ENCODE data around the gene ADORA2B. TPM values are rescaled to one million over a fixed set of nuclear protein-coding genes. Genes with fewer than 3 reads are reported as not detected.
A peak's percentile ranks its signal among the peaks of the same experiment; 100 is the strongest.
"Not testable (repeated sequence)": the region's sequence is repeated elsewhere in the genome, so short reads cannot be mapped to it uniquely, and the experiment has no call there.

ADORA2B gene
- total RNA-seq, 1 donor from 2014 or later, result 0.72 TPM

DNA sequence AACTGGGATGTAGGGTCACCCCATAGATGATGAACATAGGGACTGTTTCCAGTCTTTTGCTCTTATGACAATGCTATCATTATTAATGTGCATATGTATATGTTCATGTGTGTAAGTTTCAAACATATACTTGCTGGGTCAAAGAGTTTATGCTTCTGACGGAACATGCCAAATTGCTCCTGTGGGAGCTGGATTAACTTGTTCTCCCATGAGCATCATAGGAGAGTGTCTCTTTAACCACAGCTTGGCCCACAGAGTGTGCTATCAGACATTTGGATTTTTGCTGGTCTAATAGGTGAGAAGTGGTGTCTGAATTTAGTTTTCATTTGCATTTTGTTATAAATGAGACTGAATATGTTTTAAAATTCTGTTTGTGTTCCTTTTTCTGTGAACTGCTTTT is 22.3 kb upstream of the ADORA2B start:
- no peak for DNase-seq (ENCODE audit: low spot score)

DNA sequence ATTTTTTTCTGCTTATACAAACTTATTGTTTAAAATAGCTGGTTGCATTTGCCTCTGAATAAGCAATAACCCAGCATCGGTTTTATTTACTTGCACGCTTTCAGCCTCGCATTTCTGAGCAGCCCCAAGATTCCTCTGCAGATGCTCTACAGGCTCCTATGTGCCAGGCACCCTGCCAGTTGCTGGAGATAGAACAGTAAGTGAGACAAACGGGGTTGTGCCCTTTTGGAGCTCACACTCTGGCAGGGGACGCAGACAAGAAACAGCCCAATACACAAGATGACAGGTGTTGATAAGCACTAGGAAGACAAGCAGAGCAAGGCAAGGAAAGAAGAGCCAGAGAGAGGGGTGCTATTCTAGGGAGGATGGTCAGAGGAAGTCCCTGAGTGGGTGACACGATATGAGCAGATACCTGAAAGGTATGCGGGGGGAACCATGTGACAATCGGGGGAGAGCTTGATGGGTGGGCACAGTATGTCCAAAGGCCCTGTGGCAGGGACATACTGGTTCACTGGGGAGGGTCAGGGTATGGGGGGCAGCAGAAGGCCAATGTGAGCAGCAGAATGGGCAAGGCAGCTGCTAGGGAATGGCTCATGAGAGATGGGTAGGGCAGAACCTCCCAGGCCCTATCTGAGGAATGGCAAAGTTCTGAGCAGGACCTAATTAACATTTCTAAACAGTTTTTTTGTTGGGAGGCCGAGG is 18.7 kb upstream of the ADORA2B start:
- DNase-seq (ENCODE audit: low spot score), result peak; percentile 77

DNA sequence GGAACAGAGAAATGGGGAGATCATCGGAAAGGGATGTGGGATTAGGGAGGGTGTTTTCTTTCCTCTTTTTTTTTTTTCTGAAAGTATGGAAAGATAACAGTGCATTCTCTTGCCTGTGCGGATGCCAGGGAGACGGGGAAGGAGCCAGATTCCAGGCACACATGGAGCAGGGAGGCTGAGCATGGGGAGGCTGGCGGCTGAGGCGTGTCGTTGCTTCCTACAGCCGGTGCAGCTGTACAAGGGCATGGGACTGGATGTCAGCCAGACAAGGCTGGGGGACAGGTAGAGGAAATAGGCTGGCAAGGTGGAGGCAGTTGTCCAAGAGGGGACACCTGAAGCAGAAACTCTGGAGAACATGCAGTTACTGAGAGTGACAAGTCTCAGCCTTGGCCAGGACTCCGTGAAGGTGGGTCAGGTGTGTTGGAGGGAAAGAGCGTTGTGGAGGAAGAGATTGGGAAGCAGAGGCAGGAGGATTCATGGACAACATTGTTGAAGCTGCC is 16.6 kb upstream of the ADORA2B start:
- peak; percentile 27 for DNase-seq (ENCODE audit: low spot score)

DNA sequence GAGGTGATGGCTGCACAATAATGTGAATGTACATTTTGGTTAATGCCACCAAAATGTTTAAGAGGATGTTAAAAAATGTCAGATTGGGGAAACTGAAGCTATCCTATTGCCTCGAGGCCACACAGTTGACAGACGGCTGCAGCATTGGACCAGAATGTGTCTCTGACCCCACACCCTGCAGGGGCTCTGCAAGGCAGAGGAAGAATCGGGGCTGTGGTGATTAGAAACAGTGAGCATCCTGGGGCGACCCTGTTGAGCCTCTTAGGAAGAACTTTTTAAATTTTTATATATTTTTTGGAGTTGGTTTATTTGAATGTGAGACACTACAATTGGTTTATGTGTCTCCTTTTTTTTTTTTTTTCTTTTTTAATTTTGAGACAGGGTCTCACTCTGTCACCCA is 15.0 kb upstream of the ADORA2B start:
- no peak for DNase-seq (ENCODE audit: low spot score)

DNA sequence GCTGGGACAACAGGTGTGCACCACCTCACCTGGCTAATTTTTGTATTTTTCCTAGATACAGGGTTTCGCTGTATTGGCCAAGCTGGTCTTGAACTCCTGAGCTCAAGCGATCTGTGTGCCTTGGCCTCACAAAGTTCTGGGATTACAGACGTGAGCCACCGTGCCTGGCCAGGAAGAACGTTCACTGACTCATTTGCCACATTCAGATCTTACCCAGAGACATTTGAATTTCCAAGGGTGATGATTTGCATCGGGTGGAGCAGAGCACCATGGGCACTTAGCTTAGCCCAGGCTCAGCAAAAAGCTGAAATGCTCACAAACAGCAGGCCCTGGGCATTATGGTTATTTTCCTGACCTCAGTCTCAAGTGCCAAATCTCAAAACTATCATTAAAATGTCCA is 14.5 kb upstream of the ADORA2B start:
- DNase-seq (ENCODE audit: low spot score), result no peak

DNA sequence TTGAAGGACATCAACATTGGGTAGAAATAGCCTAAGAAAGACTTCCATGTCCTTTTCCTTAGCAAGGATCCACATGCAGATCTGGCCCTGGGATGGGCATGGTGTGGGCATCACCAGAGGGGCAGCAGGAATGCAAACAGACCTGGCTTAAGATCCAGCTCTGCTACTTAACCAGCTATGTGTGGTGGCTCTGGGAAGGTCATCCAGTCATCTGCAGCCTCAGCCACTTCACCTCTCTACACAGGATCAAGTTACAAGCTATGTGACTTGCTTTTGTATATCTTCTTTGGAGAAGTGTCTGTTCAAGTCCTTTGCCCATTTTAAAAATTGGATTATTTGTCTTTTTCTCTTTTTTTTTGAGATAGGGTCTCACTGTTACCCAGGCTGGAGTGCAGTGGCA is 13.5 kb upstream of the ADORA2B start:
- no peak for DNase-seq (ENCODE audit: low spot score)

DNA sequence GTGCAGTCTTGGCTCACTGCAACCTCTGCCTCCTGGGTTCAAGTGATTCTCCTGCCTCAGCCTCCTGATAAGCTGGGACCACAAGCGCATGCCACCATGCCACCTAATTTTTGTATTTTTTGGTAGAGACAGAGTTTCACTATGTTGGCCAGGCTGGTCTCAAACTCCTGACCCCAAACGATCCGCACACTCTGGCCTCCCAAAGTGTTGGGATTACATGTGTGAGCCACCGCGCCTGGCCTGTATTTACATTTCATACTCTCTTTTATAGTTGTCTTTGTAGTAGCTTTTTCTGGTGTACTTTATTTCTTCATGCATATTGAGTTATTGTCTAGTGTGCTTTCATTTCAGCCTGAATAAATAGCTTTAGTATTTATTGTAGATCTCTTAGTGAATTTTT is 10.1 kb upstream of the ADORA2B start:
- DNase-seq (ENCODE audit: low spot score), result no peak

DNA sequence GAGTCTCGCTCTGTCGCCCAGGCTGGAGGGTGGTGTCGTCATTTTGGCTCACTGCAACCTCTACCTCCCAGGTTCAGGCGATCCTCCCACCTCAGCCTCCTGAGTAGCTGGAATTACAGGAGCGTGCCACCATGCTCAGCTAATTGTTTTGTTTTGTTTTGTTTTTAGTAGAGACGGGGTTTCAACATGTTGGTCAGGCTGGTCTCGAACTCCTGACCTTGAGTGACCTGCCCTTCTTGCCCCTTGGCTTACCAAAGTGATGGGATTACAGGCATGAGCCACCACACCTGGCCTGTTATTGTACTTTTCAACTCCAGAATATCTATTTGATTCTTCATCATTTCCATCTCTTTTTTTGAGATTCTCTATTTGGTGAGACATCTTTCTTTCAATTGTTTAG is 9.0 kb upstream of the ADORA2B start:
- no peak for DNase-seq (ENCODE audit: low spot score)

DNA sequence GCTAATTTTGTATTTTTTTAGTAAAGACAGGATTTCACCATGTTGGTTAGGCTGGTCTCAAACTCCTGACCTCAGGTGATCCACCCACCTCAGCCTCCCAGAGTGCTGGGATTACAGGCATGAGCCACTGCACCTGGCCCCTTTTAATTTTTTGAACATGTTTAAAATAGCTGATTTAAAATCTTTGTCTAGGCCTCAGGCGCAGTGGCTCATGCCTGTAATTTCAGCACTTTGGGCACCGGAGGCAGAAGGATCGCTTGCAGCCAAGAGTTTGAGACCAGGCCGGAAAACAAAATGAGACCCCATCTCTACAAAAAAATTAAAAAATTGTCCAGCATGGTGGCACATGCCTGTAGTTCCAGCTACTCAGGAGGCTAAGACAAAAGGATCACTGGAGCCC is 8.4 kb upstream of the ADORA2B start:
- not testable (repeated sequence) for DNase-seq (ENCODE audit: low spot score)

DNA sequence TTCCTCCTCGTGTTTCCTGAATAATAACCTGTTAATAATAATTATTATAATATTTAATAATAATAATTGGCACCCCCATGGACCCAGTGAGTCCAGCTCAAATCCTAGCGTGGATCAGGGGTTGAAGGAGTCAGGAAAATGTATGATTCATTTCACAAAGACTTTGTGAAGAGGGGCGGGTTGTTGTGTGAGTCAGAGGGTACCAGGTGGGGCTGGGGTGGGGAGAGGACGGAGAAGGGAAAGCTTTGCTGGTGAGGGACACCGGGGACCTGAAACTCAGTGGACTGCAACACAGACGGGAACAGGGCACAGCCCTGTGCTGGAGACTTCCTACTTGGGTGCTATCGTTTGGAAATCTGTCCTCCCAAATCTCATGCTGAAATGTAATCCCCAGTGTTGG is 3.1 kb upstream of the ADORA2B start:
- DNase-seq (ENCODE audit: low spot score), result no peak

DNA sequence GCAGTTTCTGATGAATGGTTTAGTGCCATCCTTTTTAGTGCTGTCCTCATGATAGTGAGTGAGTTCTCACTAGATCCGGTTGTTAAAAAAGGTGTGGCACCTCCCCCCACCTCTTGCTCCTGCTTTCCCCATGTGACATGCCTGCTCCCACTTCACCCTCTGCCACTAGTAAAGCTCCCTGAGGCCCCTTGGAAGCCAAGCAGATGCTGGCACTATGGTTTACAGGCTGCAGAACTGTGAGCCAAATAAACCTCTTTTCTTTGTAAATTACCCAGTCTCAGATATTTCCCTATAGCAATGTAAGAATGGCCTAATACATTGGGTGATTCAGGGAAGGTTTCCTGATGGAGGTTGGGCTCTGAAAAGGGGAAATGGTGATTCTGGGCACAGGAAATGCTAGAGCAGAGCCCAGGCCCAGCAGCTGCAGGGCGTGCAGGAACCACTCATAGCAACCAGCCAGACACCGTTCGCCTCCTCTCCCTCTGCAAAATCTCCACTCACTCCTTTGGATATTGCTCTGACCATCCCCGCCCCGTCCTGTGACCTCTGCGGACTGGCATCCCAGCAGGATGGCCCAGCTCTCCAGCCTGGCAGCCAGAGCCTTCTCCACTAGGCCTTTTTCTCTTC is 2.6 kb upstream of the ADORA2B start:
- DNase-seq (ENCODE audit: low spot score), result no peak

DNA sequence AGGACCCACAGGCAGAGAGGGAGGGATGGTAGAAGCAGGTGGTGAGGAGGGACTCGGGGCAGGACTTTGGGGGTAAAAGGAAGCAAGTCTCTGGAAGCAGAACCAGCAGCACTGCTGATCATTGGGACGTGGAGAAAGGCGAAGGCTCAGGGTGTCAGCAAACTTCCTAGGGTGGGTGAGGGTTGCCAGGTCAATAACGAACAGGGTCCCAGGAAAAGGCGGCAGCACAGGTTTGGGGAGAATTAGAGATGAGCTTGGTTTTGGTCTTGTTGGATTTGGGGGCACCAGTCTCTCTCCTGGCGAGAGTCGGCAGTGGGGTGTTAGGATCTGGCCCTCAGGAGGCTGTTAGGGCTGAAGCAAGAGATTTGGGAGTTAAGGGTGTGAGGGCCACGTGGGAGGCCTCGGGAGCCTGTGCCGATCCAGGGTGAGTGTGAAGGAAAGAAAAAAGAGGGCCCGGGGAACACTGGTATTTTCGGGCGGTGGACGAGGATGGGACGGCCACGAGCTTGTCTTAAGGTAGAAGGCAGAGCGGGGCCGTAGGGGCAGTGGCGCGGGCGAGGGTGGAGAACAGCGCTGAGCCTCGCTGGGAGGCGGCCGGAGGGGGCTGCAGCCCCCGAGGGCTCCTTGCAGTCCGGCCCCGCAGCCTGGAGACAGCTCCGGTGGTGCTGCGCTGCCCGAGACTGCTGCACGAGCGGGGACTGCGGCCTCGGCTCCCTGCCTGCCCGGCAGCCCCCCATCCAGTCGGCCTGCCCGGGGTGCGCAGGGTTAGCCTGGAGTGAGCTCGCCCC is 765 bp upstream of the ADORA2B start:
- DNase-seq (ENCODE audit: low spot score), result no peak

DNA sequence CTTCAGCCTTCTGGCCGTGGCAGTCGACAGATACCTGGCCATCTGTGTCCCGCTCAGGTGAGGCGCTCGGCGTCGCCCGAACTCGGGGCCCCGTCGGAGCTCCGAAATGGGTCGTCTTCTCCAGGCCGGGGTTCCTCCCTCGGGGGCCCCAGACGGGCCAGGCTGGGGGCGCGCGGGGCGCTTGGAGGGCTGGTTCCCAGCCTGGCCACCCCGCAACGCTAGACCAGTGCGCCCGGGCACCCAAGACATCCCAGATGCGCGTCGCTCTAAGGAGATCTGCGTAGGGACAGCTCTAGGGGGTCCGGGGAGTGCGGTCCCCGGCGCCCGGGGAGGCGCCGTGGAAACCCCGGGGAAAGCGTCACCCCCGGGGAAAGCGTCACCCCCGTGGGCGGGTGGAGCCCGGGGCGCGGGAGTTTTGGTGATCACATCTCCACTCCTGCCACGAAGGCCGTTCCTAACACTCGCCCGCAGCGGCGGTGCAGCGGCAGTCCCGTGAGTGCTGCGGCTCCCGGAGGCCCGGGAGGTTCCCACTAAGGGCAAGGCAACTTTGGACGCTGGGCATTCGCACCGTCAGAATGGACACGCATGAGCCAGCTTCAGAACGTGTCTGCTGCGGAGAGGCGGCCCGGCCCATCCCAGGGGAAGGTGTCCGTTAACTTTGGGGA is 729 bp downstream of the ADORA2B start:
- no peak for DNase-seq (ENCODE audit: low spot score)

DNA sequence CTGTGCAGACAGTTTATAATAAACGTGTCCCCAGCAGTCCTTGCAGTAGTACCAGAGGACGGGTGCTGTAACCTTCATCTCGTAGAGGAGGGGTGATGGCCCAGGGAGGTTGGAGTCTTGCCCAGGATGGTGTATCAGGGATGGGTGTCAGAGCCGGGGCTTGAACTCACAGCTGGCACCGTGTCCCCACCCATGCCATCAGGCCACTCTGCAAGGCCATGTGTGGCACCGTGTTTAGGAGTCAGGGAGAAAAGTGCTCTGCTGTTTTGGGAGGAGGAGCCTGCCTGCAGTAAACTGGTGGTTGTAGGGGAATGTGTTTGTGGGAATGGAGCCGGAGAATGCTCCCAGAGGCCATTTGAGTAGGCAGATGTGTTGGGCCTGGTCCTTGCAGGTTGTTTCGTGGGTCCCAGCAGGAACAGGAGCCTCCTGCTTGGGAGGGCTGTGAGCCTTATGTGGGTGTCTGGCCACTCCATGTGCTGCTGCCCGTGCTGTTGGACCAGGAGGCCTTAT is 1.7 kb downstream of the ADORA2B start:
- no peak for DNase-seq (ENCODE audit: low spot score)

DNA sequence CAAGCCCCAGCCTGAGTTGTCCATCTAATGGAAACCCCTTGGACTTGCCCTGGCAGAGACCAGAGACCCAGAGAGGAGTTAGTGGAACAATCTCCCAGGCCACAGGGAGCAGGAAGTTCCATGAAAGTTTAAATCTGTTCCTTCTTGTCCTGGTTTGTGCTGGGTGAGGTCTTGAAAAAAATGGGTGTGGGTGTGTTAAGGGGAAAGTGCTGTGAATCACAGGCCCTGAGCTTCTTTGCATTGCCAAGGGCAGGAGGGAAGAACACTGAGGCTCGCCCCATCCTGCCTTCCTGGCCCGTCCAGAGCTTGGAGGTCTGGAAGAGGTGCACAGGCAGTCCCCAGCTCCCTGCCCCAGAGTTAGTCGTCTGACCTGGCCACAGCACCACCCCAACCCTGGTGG is 2.3 kb downstream of the ADORA2B start:
- no peak for DNase-seq (ENCODE audit: low spot score)

DNA sequence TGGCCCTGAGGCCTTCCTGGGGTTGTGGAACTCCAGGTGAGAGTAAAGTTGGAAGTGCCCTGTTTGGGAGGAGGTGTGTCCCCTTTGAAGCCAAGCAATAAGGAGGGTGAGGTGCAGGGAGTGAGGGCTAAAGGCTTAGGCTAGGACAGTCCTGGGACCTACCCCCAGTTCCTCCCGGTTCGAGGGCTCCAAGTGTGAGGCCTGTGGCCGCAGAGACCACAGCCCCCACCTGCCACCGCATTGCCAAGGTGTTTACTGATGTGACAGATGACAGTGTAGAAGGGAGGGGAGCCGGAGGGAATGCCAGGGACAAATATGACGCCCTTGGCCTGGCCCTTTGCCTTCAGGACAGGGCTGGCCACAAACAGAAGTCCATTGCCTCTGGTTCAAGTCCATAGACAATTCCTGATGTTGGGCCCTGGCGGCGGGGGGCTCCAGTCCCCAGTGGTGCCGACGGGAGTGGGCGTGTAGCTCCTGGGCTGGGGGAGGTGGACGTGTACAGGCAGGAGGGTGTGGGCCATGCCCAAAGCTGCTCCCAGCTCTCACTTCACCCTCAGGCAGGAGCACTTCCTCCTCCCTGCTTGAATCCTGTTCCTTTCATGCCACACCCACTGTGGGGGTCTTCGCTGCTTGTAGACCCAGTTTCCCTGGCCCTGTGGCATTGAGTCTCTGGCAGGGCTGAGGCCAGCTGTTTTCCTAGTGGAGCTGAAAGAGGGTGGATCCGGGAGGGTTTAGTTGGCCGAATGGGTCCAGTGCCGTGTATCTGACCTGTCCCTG is 3.2 kb downstream of the ADORA2B start:
- DNase-seq (ENCODE audit: low spot score), result no peak

DNA sequence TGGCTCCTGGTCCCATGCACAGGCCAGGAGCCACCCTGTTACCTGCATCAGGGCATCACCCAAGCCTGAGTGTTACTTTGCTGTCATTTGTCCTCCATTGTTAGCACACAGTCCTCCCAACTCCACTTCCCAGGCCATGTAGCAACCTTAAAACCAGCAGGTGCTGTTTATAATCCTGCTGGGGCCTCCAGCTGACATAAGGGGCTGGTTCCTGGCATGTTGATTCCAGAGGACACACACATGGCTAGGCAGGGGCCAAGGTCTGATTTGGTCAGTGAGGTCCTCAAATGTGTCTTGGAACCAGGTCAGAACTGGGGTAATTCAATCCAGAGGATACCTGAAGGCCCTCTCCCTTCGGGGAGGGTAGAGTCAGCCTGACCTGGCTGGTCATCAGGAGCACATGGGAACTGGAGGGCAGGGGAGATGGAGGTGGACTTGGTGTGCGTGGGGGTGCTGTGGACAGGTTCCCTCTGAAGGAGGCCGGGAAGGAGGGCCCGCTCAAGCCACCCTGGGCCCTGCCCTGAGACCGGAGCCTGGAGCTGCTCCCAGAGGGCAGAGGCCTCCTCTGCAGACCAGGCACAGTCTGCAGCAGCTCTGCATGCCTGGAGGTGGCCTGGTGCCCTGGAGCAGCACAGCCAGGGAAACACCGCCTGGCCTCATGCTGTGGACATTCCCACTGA is 6.6 kb downstream of the ADORA2B start:
- DNase-seq (ENCODE audit: low spot score), result no peak

DNA sequence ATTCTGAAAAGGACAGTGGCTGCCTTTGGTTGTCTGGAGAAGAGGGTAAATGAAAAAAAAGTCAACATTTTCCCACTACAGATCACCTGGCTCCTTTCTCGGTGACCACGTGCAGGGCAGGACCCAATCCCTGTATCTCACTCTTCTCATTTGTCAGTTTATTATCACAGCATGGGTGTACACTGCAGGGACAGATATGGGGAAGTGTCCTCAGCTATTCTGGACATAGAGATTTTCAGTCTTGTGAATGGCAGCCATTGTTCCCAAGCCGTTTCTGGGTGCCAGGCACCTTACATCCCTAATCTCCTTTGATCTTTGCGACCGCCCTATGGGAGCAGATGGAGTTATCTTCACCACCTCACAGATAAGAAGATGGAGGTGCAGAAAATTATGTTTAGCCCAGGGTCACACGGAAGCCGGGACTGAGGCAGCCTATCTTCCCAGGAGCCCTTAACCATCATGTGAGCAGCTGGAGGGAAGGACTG is 7.2 kb downstream of the ADORA2B start:
- DNase-seq (ENCODE audit: low spot score), result no peak

DNA sequence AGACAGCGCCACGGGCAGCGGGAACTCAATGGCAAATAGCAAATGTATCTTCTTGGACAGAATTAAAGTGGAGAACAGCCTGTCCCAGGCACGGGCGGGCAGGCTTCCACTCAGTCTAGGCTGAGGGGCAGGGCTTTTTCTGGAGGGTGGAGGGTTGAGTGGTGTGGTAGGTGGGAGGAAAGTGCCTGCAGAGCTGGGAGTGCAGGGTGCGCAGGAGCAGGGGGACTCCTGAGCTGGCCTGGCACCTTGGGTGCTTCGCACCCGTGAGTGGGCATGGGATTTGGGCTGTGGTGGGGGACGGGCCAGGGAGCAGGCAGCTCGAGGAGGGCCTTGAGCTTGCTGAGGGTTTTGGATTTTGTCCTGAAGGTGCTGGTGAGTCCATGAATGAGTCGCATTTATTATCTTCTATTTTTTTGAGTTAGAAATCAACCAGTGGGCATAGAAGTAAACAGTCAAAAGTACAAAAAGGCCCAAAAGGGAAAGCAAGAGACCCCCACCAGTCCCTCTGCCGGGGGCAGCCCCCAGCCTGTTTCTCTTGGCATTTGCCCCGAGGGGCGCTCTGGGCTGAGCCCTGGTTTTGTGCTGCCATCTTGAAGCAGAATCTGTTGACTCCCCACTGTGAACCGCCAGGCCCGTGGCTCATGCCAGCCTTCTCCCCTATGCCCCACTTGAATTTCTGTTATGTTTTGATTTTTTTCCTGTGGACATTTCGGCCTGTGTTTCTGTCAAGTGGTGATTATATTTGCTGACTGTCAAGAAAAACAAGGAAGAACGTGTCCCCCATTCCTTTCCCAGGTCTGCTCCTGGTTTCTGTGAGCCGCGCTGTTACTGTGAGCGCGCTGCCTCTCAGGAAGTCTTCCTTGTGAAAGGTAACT is 8.2 kb downstream of the ADORA2B start:
- DNase-seq (ENCODE audit: low spot score), result no peak

DNA sequence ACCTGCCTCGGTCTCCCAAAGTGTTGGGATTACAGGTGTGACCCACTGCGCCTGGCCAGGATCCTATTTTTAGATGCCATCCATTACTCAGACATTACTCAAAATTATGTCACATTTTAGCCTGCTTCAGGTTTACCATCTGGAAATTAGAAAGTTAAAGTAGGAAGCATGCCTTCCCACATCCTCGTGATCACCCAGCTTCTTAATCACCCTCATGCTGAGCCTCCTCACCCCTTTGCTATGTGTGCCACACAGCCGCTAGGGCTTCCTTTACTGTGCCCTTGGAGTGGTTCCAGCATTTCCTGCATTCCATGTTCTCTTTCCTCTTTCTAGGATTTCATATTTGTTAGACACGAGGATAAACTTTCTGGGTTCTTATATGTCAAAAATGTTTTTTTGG is 9.3 kb downstream of the ADORA2B start:
- DNase-seq (ENCODE audit: low spot score), result no peak
